IMR-90 (cell line): ENCODE results near the gene CHRD.

ENCODE experiments used
- BHLHE40 ChIP-seq: fragments of 150-350 bp; IDR thresholded peaks from 2 replicates; pipeline ENCODE4 v1.6.1; 2016; ENCODE audit warnings: mild to moderate bottlenecking, low read depth, low read length
- CEBPB ChIP-seq: IDR thresholded peaks from 2 replicates; pipeline ENCODE4 v1.6.1; 2012; ENCODE audit warnings: low read depth, low read length, improper control_type of control experiment
- CHD1 ChIP-seq: IDR thresholded peaks from 2 replicates; pipeline ENCODE4 v1.6.1; 2012; ENCODE audit warnings: low read depth, low read length, improper control_type of control experiment
- MAFK ChIP-seq: IDR thresholded peaks from 2 replicates; pipeline ENCODE4 v1.6.1; 2012; ENCODE audit warnings: low read depth, low read length, improper control_type of control experiment
- MAZ ChIP-seq: IDR thresholded peaks from 2 replicates; pipeline ENCODE4 v1.6.1; 2012; ENCODE audit warnings: low read depth, mild to moderate bottlenecking, low read length, improper control_type of control experiment, moderate library complexity, borderline replicate concordance
- MXI1 ChIP-seq: IDR thresholded peaks from 2 replicates; pipeline ENCODE4 v1.6.1; 2012; ENCODE audit warnings: low read depth, mild to moderate bottlenecking, low read length, moderate library complexity, borderline replicate concordance
- POLR2A ChIP-seq: IDR thresholded peaks from 2 replicates; pipeline ENCODE4 v1.6.1; 2012; ENCODE audit warnings: mild to moderate bottlenecking, low read depth, low read length
- RAD21 ChIP-seq: IDR thresholded peaks from 2 replicates; pipeline ENCODE4 v1.6.1; 2012; ENCODE audit warnings: low read length, improper control_type of control experiment
- SMC3 ChIP-seq: fragments of 150-350 bp; IDR thresholded peaks from 2 replicates; pipeline ENCODE4 v1.6.1; 2016; ENCODE audit warnings: low read depth, mild to moderate bottlenecking, antibody characterized with exemption, low read length, moderate library complexity
- TF ChIP-seq, protein P1 (sequence below): conservative IDR thresholded peaks from 2 replicates; pipeline ENCODE4 v1.5.1; 2012; ENCODE audit warnings: mild to moderate bottlenecking, low read depth, low read length, improper control_type of control experiment
- TF ChIP-seq, protein P2 (sequence below): fragments of 150-350 bp; IDR thresholded peaks from 2 replicates; pipeline ENCODE4 v1.6.1; 2017; ENCODE audit warnings: mild to moderate bottlenecking, antibody characterized with exemption, low read length, low read depth

- TF ChIP-seq, protein P1, sequence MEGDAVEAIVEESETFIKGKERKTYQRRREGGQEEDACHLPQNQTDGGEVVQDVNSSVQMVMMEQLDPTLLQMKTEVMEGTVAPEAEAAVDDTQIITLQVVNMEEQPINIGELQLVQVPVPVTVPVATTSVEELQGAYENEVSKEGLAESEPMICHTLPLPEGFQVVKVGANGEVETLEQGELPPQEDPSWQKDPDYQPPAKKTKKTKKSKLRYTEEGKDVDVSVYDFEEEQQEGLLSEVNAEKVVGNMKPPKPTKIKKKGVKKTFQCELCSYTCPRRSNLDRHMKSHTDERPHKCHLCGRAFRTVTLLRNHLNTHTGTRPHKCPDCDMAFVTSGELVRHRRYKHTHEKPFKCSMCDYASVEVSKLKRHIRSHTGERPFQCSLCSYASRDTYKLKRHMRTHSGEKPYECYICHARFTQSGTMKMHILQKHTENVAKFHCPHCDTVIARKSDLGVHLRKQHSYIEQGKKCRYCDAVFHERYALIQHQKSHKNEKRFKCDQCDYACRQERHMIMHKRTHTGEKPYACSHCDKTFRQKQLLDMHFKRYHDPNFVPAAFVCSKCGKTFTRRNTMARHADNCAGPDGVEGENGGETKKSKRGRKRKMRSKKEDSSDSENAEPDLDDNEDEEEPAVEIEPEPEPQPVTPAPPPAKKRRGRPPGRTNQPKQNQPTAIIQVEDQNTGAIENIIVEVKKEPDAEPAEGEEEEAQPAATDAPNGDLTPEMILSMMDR: no peak
- TF ChIP-seq POLR2A (no peak), RAD21 (no peak), MXI1 (no peak), SMC3 (no peak), MAFK (no peak), CHD1 (no peak), BHLHE40 (no peak), MAZ (no peak), CEBPB (no peak)
- TF ChIP-seq, protein P2, sequence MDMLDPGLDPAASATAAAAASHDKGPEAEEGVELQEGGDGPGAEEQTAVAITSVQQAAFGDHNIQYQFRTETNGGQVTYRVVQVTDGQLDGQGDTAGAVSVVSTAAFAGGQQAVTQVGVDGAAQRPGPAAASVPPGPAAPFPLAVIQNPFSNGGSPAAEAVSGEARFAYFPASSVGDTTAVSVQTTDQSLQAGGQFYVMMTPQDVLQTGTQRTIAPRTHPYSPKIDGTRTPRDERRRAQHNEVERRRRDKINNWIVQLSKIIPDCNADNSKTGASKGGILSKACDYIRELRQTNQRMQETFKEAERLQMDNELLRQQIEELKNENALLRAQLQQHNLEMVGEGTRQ: no peak
Observed at GRCh38 chr3:184386047-184386806, 6.4 kb downstream of the CHRD start.
